HG03196 (cell line): ENCODE measurements around the gene CDYL2.

Experiments used
- ATAC-seq: cut with Tn5 transposase; IDR thresholded peaks from one replicate; pipeline ENCODE4 v1.9.1; 2021; ENCODE audit not compliant: unreplicated experiment

CDYL2 gene

GRCh38 chr16:80631581-80631980 lies 172.8 kb downstream of the CDYL2 start:
- no peak for ATAC-seq

- no peak for ATAC-seq
These were observed 176.1 kb downstream of the CDYL2 start for GRCh38 chr16:80628254-80628653.

GRCh38 chr16:80627108-80627507 lies 177.3 kb downstream of the CDYL2 start:
- ATAC-seq, result peak; percentile 68

- ATAC-seq, result no peak
These were observed 181.0 kb downstream of the CDYL2 start for GRCh38 chr16:80623376-80623775.

- no peak for ATAC-seq
These were observed 182.4 kb downstream of the CDYL2 start for GRCh38 chr16:80622007-80622406.

GRCh38 chr16:80620736-80621605 lies 183.4 kb downstream of the CDYL2 start:
- no peak for ATAC-seq

- ATAC-seq, result no peak
These were observed 184.6 kb downstream of the CDYL2 start for GRCh38 chr16:80619824-80620223.

- ATAC-seq, result no peak
These were observed 185.3 kb downstream of the CDYL2 start for GRCh38 chr16:80618862-80619648.

- ATAC-seq, result no peak
These were observed 188.0 kb downstream of the CDYL2 start for GRCh38 chr16:80616362-80616761.

- ATAC-seq, result no peak
These were observed 188.7 kb downstream of the CDYL2 start for GRCh38 chr16:80615735-80616134.

GRCh38 chr16:80614908-80615671 lies 189.3 kb downstream of the CDYL2 start:
- ATAC-seq, result no peak

GRCh38 chr16:80612461-80613017 lies 191.9 kb downstream of the CDYL2 start:
- ATAC-seq, result no peak

GRCh38 chr16:80611930-80612327 lies 192.5 kb downstream of the CDYL2 start:
- ATAC-seq, result no peak

GRCh38 chr16:80611171-80611929 lies 193.0 kb downstream of the CDYL2 start:
- no peak for ATAC-seq

GRCh38 chr16:80610481-80611156 lies 193.8 kb downstream of the CDYL2 start:
- ATAC-seq, result no peak

GRCh38 chr16:80608946-80609345 lies 195.5 kb downstream of the CDYL2 start:
- no peak for ATAC-seq

- ATAC-seq, result no peak
These were observed 197.2 kb downstream of the CDYL2 start for GRCh38 chr16:80607204-80607603.

GRCh38 chr16:80606221-80606766 lies 198.1 kb downstream of the CDYL2 start:
- no peak for ATAC-seq

- ATAC-seq, result no peak
These were observed 199.6 kb downstream of the CDYL2 start for GRCh38 chr16:80604600-80605355.
